ENCODE results near the gene GRM5. TPM values are rescaled to one million over a fixed set of nuclear protein-coding genes. Genes with fewer than 3 reads are reported as not detected.
A peak's percentile ranks its signal among the peaks of the same experiment; 100 is the strongest.

Gene GRM5
- total RNA-seq, 1 donor from 2014 or later, result 0.49 TPM

GRCh38 chr11:88555018-88555828 is 510.6 kb downstream of the GRM5 start:
- Mint-ChIP-seq H3K4me3 (no peak overlapping the region), H3K4me1 (no peaks in the 10 kb centered on the region), H3K27me3 (ENCODE audit: low read depth) (no peaks in the 10 kb centered on the region), H3K9me3 (peaks cover 2% of the 10 kb centered on the region), H3K36me3 (ENCODE audit: low read depth) (no peaks in the 10 kb centered on the region), H3K27ac (ENCODE audit: unreplicated experiment) (no peak overlapping the region)
- DNase-seq (ENCODE audit: low read depth, low spot score), result no peak
- no peak for TF ChIP-seq CTCF (conservative IDR thresholded peaks at IDR 0.05)

- H3K9me3 Mint-ChIP-seq, result no peaks in the 10 kb centered on the region
- H3K4me3 Mint-ChIP-seq, result no peak overlapping the region
- H3K36me3 Mint-ChIP-seq (ENCODE audit: low read depth), result no peaks in the 10 kb centered on the region
- H3K4me1 Mint-ChIP-seq, result no peaks in the 10 kb centered on the region
- no peak overlapping the region for H3K27ac Mint-ChIP-seq (ENCODE audit: unreplicated experiment)
- no peak for DNase-seq (ENCODE audit: low read depth, low spot score)
- TF ChIP-seq CTCF (conservative IDR thresholded peaks at IDR 0.05), result no peak
- no peaks in the 10 kb centered on the region for H3K27me3 Mint-ChIP-seq (ENCODE audit: low read depth)
These were observed 512.6 kb downstream of the GRM5 start for GRCh38 chr11:88553204-88553603.

GRCh38 chr11:88552379-88553062 is 513.3 kb downstream of the GRM5 start:
- Mint-ChIP-seq H3K4me1 (no peaks in the 10 kb centered on the region), H3K27ac (ENCODE audit: unreplicated experiment) (no peak overlapping the region), H3K4me3 (no peak overlapping the region), H3K9me3 (no peaks in the 10 kb centered on the region), H3K27me3 (ENCODE audit: low read depth) (no peaks in the 10 kb centered on the region), H3K36me3 (ENCODE audit: low read depth) (no peaks in the 10 kb centered on the region)
- DNase-seq (ENCODE audit: low read depth, low spot score), result peak; percentile 25
- TF ChIP-seq CTCF (conservative IDR thresholded peaks at IDR 0.05), result peak; percentile 72

- Mint-ChIP-seq H3K27ac (ENCODE audit: unreplicated experiment) (no peak overlapping the region), H3K4me3 (no peak overlapping the region), H3K9me3 (no peaks in the 10 kb centered on the region), H3K27me3 (ENCODE audit: low read depth) (peaks cover 8% of the 10 kb centered on the region), H3K36me3 (ENCODE audit: low read depth) (no peaks in the 10 kb centered on the region), H3K4me1 (peaks cover 10% of the 10 kb centered on the region)
- DNase-seq (ENCODE audit: low read depth, low spot score), result no peak
- TF ChIP-seq CTCF (conservative IDR thresholded peaks at IDR 0.05), result no peak
These were observed 521.0 kb downstream of the GRM5 start for GRCh38 chr11:88544656-88545280.

- Mint-ChIP-seq H3K36me3 (ENCODE audit: low read depth) (no peaks in the 10 kb centered on the region), H3K4me3 (no peak overlapping the region), H3K27me3 (ENCODE audit: low read depth) (peaks cover 8% of the 10 kb centered on the region), H3K27ac (ENCODE audit: unreplicated experiment) (no peak overlapping the region), H3K4me1 (peaks cover 11% of the 10 kb centered on the region), H3K9me3 (no peaks in the 10 kb centered on the region)
- DNase-seq (ENCODE audit: low read depth, low spot score), result peak; percentile 74
- peak; percentile 96 for TF ChIP-seq CTCF (conservative IDR thresholded peaks at IDR 0.05)
These were observed 521.7 kb downstream of the GRM5 start for GRCh38 chr11:88543902-88544655.
